Calu3 (cell line): Measurements from ENCODE around the gene ABCA13. TPM values are rescaled to one million over a fixed set of nuclear protein-coding genes. Genes with fewer than 3 reads are reported as not detected.
A peak's percentile ranks its signal among the peaks of the same experiment; 100 is the strongest.

Source experiments
- BruUV-seq: library from RNA; stranded (reverse); fragments of 400-500 nt; replicated peaks from 2 replicates; lab custom pipeline; 2021; lab: Mats Ljungman, UMichigan
- CTCF ChIA-PET: fragments of 300-600 bp; sonication (Branson Sonifier 250); formaldehyde crosslinking; loops from one replicate; lab custom pipeline; 2022; ENCODE audit warnings: antibody characterized with exemption; lab: Charles Lee
- DNase-seq: peaks from one replicate; pipeline ENCODE4 v3.0.0; 2022
- H3K27ac Mint-ChIP-seq: one replicate; pipeline ENCODE4 v1.8.0; 2022; ENCODE audit warnings: mixed read lengths; ENCODE audit not compliant: unreplicated experiment
- H3K27me3 Mint-ChIP-seq: one replicate; pipeline ENCODE4 v1.8.0; 2022; ENCODE audit warnings: mixed read lengths; ENCODE audit not compliant: unreplicated experiment
- H3K36me3 Mint-ChIP-seq: one replicate; pipeline ENCODE4 v1.8.0; 2022; ENCODE audit warnings: mild to moderate bottlenecking, moderate library complexity, mixed read lengths; ENCODE audit not compliant: insufficient read depth, unreplicated experiment
- H3K4me1 Mint-ChIP-seq: one replicate; pipeline ENCODE4 v1.8.0; 2022; ENCODE audit warnings: mild to moderate bottlenecking, low read depth, mixed read lengths; ENCODE audit not compliant: unreplicated experiment
- H3K4me3 Mint-ChIP-seq: one replicate; pipeline ENCODE4 v1.8.0; 2022; ENCODE audit warnings: mild to moderate bottlenecking, low read depth, moderate library complexity, mixed read lengths; ENCODE audit not compliant: unreplicated experiment
- H3K9me3 Mint-ChIP-seq: one replicate; pipeline ENCODE4 v1.8.0; 2022; ENCODE audit warnings: low read depth, mixed read lengths; ENCODE audit not compliant: unreplicated experiment
- intact Hi-C: fragments of 100-400 bp; cut with micrococcal nuclease; formaldehyde crosslinking; loops from one replicate; pipeline ENCODE4 v1.10.0; 2022; ENCODE audit not compliant: unreplicated experiment
- total RNA-seq: library from RNA; stranded (reverse); gene quantifications from 2 replicates; pipeline ENCODE4 v1.2.3, GENCODE V29; 2022
- TF ChIP-seq, protein P1 (sequence below): fragments of 200-600 bp; IDR thresholded peaks from one replicate; pipeline ENCODE4 v1.8.0; 2022; ENCODE audit warnings: antibody characterized with exemption; ENCODE audit not compliant: unreplicated experiment

ABCA13 gene
- total RNA-seq, 1 experiment from 2014 or later, result 12.1 TPM

DNA sequence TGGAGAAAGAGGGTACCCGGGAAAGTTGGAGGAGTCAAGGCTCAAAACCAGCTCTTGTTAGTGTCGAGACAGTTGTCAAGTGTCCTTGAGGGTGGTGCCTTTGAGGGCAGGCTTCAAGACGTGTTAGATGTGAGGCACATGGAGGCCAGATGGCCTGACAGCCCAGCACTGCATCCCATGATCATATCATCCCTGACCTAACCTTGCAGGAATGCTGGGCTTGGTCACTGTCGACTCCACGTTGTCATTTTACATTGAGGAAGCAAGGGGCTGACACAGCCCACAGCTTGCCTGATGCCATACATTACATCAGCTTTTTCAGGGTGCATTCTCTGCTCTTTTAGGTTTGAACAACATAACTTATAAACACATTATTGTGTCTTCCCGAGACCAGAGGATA, 114.1 kb downstream of the ABCA13 start:
- no TSS peak for BruUV-seq
- H3K4me3 Mint-ChIP-seq, result no peak overlapping the region
- CTCF ChIA-PET, result interaction anchor here (0.6 kb wide), 1 partner anchor 14 kb away, joined by 3 read pairs; no protein-coding TSS in a partner anchor
- H3K27me3 Mint-ChIP-seq, result no peaks in the 10 kb centered on the region
- H3K27ac Mint-ChIP-seq, result peak overlapping the region; percentile 21
- peaks cover 2% of the 10 kb centered on the region for H3K9me3 Mint-ChIP-seq
- no peaks in the 10 kb centered on the region for H3K4me1 Mint-ChIP-seq
- TF ChIP-seq, protein P1, sequence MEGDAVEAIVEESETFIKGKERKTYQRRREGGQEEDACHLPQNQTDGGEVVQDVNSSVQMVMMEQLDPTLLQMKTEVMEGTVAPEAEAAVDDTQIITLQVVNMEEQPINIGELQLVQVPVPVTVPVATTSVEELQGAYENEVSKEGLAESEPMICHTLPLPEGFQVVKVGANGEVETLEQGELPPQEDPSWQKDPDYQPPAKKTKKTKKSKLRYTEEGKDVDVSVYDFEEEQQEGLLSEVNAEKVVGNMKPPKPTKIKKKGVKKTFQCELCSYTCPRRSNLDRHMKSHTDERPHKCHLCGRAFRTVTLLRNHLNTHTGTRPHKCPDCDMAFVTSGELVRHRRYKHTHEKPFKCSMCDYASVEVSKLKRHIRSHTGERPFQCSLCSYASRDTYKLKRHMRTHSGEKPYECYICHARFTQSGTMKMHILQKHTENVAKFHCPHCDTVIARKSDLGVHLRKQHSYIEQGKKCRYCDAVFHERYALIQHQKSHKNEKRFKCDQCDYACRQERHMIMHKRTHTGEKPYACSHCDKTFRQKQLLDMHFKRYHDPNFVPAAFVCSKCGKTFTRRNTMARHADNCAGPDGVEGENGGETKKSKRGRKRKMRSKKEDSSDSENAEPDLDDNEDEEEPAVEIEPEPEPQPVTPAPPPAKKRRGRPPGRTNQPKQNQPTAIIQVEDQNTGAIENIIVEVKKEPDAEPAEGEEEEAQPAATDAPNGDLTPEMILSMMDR, result no peak
- DNase-seq, result no peak
- H3K36me3 Mint-ChIP-seq, result no peaks in the 10 kb centered on the region
- intact Hi-C loops, result no loop called here

DNA sequence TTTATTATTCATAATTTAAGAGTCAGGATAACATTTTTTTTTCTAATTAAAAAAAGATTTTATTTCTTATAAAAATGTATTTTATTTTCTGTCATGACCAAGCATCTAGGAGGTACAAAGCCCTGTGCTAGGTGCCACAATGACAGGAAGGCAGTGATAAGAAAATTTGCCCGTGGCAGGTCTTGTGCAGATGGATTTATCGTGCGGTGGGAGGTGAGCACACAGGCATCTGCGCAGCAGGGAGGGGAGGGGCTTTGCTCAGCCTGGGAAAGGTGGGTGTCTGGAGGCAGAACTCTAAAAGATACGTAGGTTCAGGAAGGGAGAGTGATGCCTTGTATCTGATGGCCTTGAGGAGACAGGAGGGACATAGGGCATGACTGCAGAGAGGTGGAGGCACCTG, 115.6 kb downstream of the ABCA13 start:
- H3K4me3 Mint-ChIP-seq, result no peak overlapping the region
- no TSS peak for BruUV-seq
- TF ChIP-seq, protein P1, result no peak

DNA sequence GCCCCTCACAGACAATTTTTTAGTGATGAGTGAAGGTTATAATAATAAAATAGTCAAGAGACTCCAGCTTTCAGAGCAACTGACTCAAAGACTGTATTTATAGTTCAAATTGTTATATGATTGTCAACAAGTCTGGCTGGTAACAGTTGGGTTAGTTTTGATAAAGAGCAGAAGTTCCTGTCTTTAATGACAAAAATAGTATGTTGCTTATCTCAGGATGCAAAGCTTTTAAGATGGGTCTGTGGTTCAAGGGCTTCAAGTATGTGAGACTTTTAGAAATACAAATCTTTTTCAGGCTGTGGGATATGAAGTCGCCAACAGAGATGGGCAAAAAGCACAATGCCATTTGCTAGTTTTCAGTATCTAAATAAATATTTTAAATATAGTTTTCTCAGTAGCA, 118.4 kb downstream of the ABCA13 start:
- intact Hi-C loops, result no loop called here
- Mint-ChIP-seq H3K27ac (no peak overlapping the region), H3K9me3 (peaks cover 2% of the 10 kb centered on the region), H3K27me3 (no peaks in the 10 kb centered on the region), H3K4me3 (no peak overlapping the region), H3K4me1 (no peaks in the 10 kb centered on the region), H3K36me3 (no peaks in the 10 kb centered on the region)
- no peak for DNase-seq
- no TSS peak for BruUV-seq
- CTCF ChIA-PET, result no interaction called here
- TF ChIP-seq, protein P1, result no peak

More for the DNA sequence above, 115.6 kb downstream of the ABCA13 start:
- CTCF ChIA-PET, result no interaction called here
- no peak for DNase-seq
- no peaks in the 10 kb centered on the region for H3K27me3 Mint-ChIP-seq
- no peaks in the 10 kb centered on the region for H3K4me1 Mint-ChIP-seq
- no peak overlapping the region for H3K27ac Mint-ChIP-seq
- no peaks in the 10 kb centered on the region for H3K36me3 Mint-ChIP-seq
- H3K9me3 Mint-ChIP-seq, result peaks cover 2% of the 10 kb centered on the region
- intact Hi-C loops, result no loop called here

DNA sequence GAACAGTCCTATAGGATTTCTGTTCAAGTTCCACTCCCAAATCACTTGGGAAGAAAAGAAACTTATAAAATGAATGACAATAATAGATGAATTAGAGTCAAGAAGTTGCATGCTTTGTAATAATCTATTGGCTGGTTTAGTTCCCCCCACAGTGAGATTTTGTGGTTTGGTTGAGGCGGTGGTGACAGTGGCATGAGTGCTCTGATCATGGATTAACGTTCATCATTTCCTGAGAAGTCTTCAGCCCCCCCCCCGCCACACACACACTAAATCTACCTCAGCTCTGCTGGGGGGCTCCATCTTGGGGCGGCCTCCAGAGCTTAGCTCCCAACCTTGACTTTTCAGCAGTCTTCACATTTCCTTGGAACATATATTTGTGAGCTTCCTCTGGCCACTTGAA, 121.7 kb downstream of the ABCA13 start:
- Mint-ChIP-seq H3K27ac (no peak overlapping the region), H3K36me3 (no peaks in the 10 kb centered on the region), H3K4me3 (no peak overlapping the region), H3K27me3 (no peaks in the 10 kb centered on the region), H3K4me1 (no peaks in the 10 kb centered on the region), H3K9me3 (no peaks in the 10 kb centered on the region)
- no peak for DNase-seq
- intact Hi-C loops, result no loop called here
- no TSS peak for BruUV-seq
- CTCF ChIA-PET, result no interaction called here
- TF ChIP-seq, protein P1, result no peak
